ENCODE measurements around the gene CLCN3.

The CLCN3 gene

DNA sequence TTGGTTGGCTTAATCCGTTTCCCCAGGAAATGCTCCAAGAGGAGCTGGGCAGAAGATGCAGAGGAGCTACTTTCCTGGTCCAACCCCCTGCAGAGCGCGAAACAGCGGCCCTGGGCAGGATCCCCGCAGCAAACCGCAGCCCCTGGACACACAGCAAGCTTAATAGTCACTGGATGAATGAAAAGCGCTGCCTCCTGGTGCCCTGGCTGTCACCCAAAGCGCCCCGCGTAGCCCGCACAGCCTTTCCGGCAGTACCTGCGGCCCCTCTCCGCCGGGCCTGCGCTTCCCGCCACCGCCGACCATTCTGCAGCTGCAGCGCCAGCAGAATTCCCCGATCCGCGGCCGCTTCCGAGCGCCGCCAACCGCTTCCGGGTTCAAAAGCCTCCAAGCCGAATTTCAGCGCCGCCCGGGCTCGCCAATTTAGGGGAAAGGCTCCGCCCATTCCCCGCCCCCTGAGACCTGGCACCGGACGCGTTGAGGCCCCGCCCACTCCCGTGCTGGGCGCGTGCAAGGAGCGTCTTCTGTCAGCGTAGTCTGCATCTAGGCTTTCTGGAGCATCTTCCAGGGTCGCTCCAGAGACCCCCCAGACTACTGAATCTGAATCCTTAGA lies 137.3 kb downstream of the CLCN3 start, which contains the start of gene HPF1:
HPF1 (minus strand) TSS at position 370 of the 610 bp plus-strand sequence; CDS start at position 303, 67 bp downstream.
- peak; percentile 61 for DNase-seq
- no peak for TF ChIP-seq CTCF (IDR thresholded peaks at IDR 0.05; ENCODE audit: low read depth, low read length, missing control alignments)
- no peaks in the 10 kb centered on the region for H3K36me3 ChIP-seq (replicated peaks)
- no peaks in the 10 kb centered on the region for H3K27me3 ChIP-seq (replicated peaks)
- in situ Hi-C loops (cut with HindIII; ENCODE audit: low pct_ligation_motif_present, low sequenced_read_pairs): no loop called here
- no peak within 1 kb of the TSS for H3K27ac ChIP-seq
- peak within 1 kb of the TSS; percentile 92 for H3K4me3 ChIP-seq (ENCODE audit: low read depth, low read length)

DNA sequence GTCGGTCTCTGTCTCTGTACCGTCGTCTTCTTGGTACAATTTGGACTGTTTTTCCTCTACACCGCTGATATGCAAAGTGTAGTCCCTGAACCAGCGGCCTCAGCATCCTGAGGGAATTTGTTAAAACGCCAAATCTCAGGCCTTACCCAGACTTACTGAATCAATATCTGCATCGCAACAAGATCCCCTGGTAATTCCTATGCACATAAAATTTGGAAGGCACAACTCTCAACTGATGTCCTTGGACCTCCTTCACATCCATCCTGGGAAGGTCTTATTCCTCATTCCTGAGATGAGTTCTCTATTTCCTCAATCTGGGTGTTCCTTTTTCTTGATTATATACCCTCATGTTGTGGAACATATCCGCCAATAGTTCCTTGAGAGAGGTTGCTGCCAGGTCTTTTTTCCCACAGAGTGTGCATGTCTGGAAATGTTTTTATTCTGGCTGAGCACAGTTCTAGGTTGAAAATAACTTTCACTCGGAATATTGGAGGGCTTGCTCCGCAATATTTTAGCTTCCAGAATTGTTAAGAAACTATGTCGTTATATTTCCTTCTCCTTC lies 138.1 kb downstream of the CLCN3 start:
- no peak for TF ChIP-seq CTCF (IDR thresholded peaks at IDR 0.05; ENCODE audit: low read depth, low read length, missing control alignments)
- Histone ChIP-seq H3K27ac (no peak overlapping the region), H3K4me3 (ENCODE audit: low read depth, low read length) (no peak overlapping the region), H3K36me3 (replicated peaks) (no peaks in the 10 kb centered on the region), H3K27me3 (replicated peaks) (no peaks in the 10 kb centered on the region)
- in situ Hi-C loops (cut with HindIII; ENCODE audit: low pct_ligation_motif_present, low sequenced_read_pairs): no loop called here
- DNase-seq: no peak

DNA sequence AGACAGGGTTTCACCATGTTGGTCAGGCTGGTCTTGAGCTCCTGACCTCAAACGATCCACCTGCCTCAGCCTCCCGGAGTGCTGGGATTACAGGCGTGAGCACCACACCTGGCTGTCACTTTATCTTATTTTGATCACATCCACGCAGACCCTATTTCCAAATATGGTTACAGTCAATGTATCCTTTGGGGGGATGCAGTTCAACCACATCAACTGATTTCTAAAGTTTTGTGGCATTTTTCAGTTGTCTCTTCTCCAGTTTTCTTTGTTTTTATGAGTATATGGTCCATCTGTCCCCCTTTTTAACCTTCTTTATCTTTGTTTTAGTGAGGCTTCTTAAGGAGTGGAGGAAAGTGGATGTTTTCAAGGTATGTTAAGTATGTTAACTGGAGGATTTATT lies 141.5 kb downstream of the CLCN3 start:
- H3K4me3 ChIP-seq (ENCODE audit: low read depth, low read length): no peak overlapping the region

GRCh38 chr4:169765835-169766234 lies 145.5 kb downstream of the CLCN3 start:
- Histone ChIP-seq H3K27ac (no peak overlapping the region), H3K36me3 (replicated peaks) (no peaks in the 10 kb centered on the region), H3K4me3 (ENCODE audit: low read depth, low read length) (no peak overlapping the region), H3K27me3 (replicated peaks) (no peaks in the 10 kb centered on the region)
- in situ Hi-C loops (cut with HindIII; ENCODE audit: low pct_ligation_motif_present, low sequenced_read_pairs): no loop called here
- TF ChIP-seq CTCF (IDR thresholded peaks at IDR 0.05; ENCODE audit: low read depth, low read length, missing control alignments): no peak
- DNase-seq: peak; percentile 14

More for the DNA sequence above, 141.5 kb downstream of the CLCN3 start:
- in situ Hi-C loops (cut with HindIII; ENCODE audit: low pct_ligation_motif_present, low sequenced_read_pairs): no loop called here
- Histone ChIP-seq H3K27me3 (replicated peaks) (no peaks in the 10 kb centered on the region), H3K36me3 (replicated peaks) (no peaks in the 10 kb centered on the region), H3K27ac (no peak overlapping the region)
- no peak for DNase-seq
- TF ChIP-seq CTCF (IDR thresholded peaks at IDR 0.05; ENCODE audit: low read depth, low read length, missing control alignments): no peak

DNA sequence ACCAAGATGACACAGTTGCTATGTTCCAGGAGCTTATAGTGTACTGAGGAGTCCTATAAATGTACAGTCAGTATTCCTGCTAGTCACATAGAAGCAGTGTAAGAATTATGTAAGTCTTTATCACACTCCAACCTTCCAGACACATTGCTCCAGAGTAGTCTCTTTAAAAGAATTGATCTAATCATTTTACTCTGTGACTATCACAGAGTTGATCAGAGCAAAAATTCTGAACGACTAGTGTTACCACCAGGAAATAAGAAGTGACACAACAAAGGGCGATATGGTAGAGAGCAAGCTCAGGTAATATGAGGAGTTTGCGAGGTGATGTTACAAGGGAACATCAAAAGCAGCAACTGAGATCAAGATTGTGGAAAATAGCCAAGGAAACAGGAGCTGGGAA lies 146.4 kb downstream of the CLCN3 start:
- in situ Hi-C loops (cut with HindIII; ENCODE audit: low pct_ligation_motif_present, low sequenced_read_pairs): no loop called here

More for the DNA sequence above, 146.4 kb downstream of the CLCN3 start:
- DNase-seq: no peak
- Histone ChIP-seq H3K27ac (no peak overlapping the region), H3K36me3 (replicated peaks) (no peaks in the 10 kb centered on the region), H3K4me3 (ENCODE audit: low read depth, low read length) (no peak overlapping the region), H3K27me3 (replicated peaks) (no peaks in the 10 kb centered on the region)
- TF ChIP-seq CTCF (IDR thresholded peaks at IDR 0.05; ENCODE audit: low read depth, low read length, missing control alignments): no peak
